GM23338 (cell line): ENCODE data around the gene NDRG2. TPM values are rescaled to one million over a fixed set of nuclear protein-coding genes. Genes with fewer than 3 reads are reported as not detected.

Experiments used
- ATAC-seq: fragments of 200-7000 bp; cut with Tn5 transposase; 3 replicates; pipeline ENCODE4 v1.9.1; 2020
- DNase-seq: peaks from one replicate; pipeline ENCODE4 v3.0.0-alpha.2; 2015; ENCODE audit warnings: low spot score
- H2AFZ ChIP-seq: fragments of 200-600 bp; sonication (generic); 2 replicates; pipeline ENCODE4 v1.8.0; 2016; ENCODE audit warnings: antibody characterized with exemption, mild to moderate bottlenecking, moderate library complexity
- H3F3A ChIP-seq: fragments of 200-600 bp; sonication (generic); replicated peaks from 2 replicates; pipeline ENCODE4 v1.8.0; 2017; ENCODE audit warnings: antibody characterized with exemption, mixed run types, low read depth
- H3K27ac ChIP-seq: fragments of 200-600 bp; sonication (generic); 2 replicates; pipeline ENCODE4 v1.6.1; 2016; ENCODE audit warnings: low read depth
- H3K27me3 ChIP-seq: fragments of 200-600 bp; sonication (generic); 2 replicates; pipeline ENCODE4 v1.8.0; 2016; ENCODE audit warnings: mild to moderate bottlenecking, mixed run types, moderate library complexity; ENCODE audit not compliant: insufficient read depth
- H3K36me3 ChIP-seq: fragments of 200-600 bp; sonication (generic); 2 replicates; pipeline ENCODE4 v1.8.0; 2016; ENCODE audit warnings: mild to moderate bottlenecking; ENCODE audit not compliant: insufficient read depth
- H3K4me1 ChIP-seq: fragments of 200-600 bp; sonication (generic); 2 replicates; pipeline ENCODE4 v1.8.0; 2016; ENCODE audit warnings: mild to moderate bottlenecking, moderate library complexity; ENCODE audit not compliant: insufficient read depth
- H3K4me2 ChIP-seq: fragments of 200-600 bp; sonication (generic); 2 replicates; pipeline ENCODE4 v1.7.1; 2017; ENCODE audit warnings: mixed run types
- H3K4me3 ChIP-seq: fragments of 200-600 bp; sonication (generic); 2 replicates; pipeline ENCODE4 v1.6.1; 2016; ENCODE audit warnings: mixed run types
- H3K79me2 ChIP-seq: fragments of 200-600 bp; sonication (generic); replicated peaks from 2 replicates; pipeline ENCODE4 v1.8.0; 2017; ENCODE audit warnings: mild to moderate bottlenecking; ENCODE audit not compliant: insufficient read depth
- H3K9me2 ChIP-seq: fragments of 200-600 bp; sonication (generic); 2 replicates; pipeline ENCODE4 v1.8.0; 2017; ENCODE audit not compliant: insufficient read depth
- H4K20me1 ChIP-seq: fragments of 200-600 bp; sonication (generic); replicated peaks from 2 replicates; pipeline ENCODE4 v1.8.0; 2017; ENCODE audit warnings: mild to moderate bottlenecking; ENCODE audit not compliant: insufficient read depth
- H3K27ac Mint-ChIP-seq: 2 replicates; pipeline ENCODE4 v1.8.0; 2020; ENCODE audit warnings: inconsistent platforms, mild to moderate bottlenecking, moderate library complexity, mixed read lengths
- H3K27me3 Mint-ChIP-seq: 3 replicates; pipeline ENCODE4 v1.8.0; 2022; ENCODE audit warnings: low read depth, mild to moderate bottlenecking, moderate library complexity, mixed read lengths, inconsistent platforms; ENCODE audit not compliant: insufficient read depth, poor library complexity
- H3K36me3 Mint-ChIP-seq: 3 replicates; pipeline ENCODE4 v1.8.0; 2021; ENCODE audit warnings: low read depth, mild to moderate bottlenecking, inconsistent platforms, moderate library complexity, mixed read lengths
- H3K4me1 Mint-ChIP-seq: 3 replicates; pipeline ENCODE4 v1.8.0; 2020; ENCODE audit warnings: mild to moderate bottlenecking, inconsistent platforms, mixed read lengths
- H3K4me3 Mint-ChIP-seq: 3 replicates; pipeline ENCODE4 v1.8.0; 2021; ENCODE audit warnings: moderate library complexity, mild to moderate bottlenecking, inconsistent platforms, mixed read lengths
- H3K9me3 Mint-ChIP-seq: 3 replicates; pipeline ENCODE4 v1.8.0; 2020; ENCODE audit warnings: moderate library complexity, mild to moderate bottlenecking, inconsistent platforms, mixed read lengths
- CREB1 ChIP-seq: fragments of 250-450 bp; sonication (Bioruptor Pico); IDR thresholded peaks from 2 replicates; pipeline ENCODE4 v1.5.0; 2020; ENCODE audit warnings: low read depth, mild to moderate bottlenecking, moderate library complexity
- EZH2 ChIP-seq: fragments of 200-600 bp; sonication (generic); IDR thresholded peaks from one replicate; pipeline ENCODE4 v1.8.0; 2017; ENCODE audit warnings: antibody characterized with exemption, mild to moderate bottlenecking, low read depth; ENCODE audit not compliant: unreplicated experiment
- EZH2phosphoT487 ChIP-seq: fragments of 200-600 bp; sonication (generic); IDR thresholded peaks from one replicate; pipeline ENCODE4 v1.8.1; 2018; ENCODE audit warnings: antibody characterized with exemption; ENCODE audit not compliant: unreplicated experiment
- JUNB ChIP-seq: IDR thresholded peaks from one replicate; pipeline ENCODE4 v1.6.1; 2016; ENCODE audit warnings: antibody characterized with exemption; ENCODE audit not compliant: unreplicated experiment
- NANOG ChIP-seq: IDR thresholded peaks from 2 replicates; pipeline ENCODE4 v1.6.1; 2016; ENCODE audit warnings: antibody characterized with exemption, borderline replicate concordance
- POLR2AphosphoS5 ChIP-seq: IDR thresholded peaks from 2 replicates; pipeline ENCODE4 v1.6.1; 2016; ENCODE audit warnings: antibody characterized with exemption, low read depth
- STAT1 ChIP-seq: IDR thresholded peaks from one replicate; pipeline ENCODE4 v1.6.1; 2016; ENCODE audit warnings: antibody characterized with exemption; ENCODE audit not compliant: unreplicated experiment
- ZNF114 ChIP-seq: fragments of 250-450 bp; sonication (Bioruptor Pico); IDR thresholded peaks from 2 replicates; pipeline ENCODE4 v1.5.0; 2020; ENCODE audit warnings: mild to moderate bottlenecking, moderate library complexity
- ZNF331 ChIP-seq: fragments of 250-450 bp; sonication (Bioruptor Pico); IDR thresholded peaks from 2 replicates; pipeline ENCODE4 v1.5.0; 2020; ENCODE audit warnings: low read depth, mild to moderate bottlenecking, moderate library complexity
- ZNF462 ChIP-seq: fragments of 250-450 bp; sonication (Bioruptor Pico); IDR thresholded peaks from 2 replicates; pipeline ENCODE4 v1.5.0; 2020; ENCODE audit warnings: mild to moderate bottlenecking, moderate library complexity
- polyA plus RNA-seq: library from polyadenylated mRNA; unstranded; fragments of >200 nt; fragmentation: Nextera tagmentation; extraction: Ambion mirVana; gene quantifications from 2 replicates; pipeline ENCODE4 v1.2.1, GENCODE V29; 2016
- total RNA-seq: library from RNA; depleted of rRNA; stranded (reverse); fragments of >200 nt; shearing (Covaris generic); gene quantifications from 2 replicates; pipeline ENCODE4 v1.2.3, GENCODE V29; 2014
- TF ChIP-seq, protein P1 (sequence below): IDR thresholded peaks from one replicate; pipeline ENCODE4 v1.6.1; 2018; ENCODE audit warnings: antibody characterized with exemption; ENCODE audit not compliant: unreplicated experiment
- TF ChIP-seq, protein P2 (sequence below), 2 experiments: fragments of 200-600 bp in 1 of 2; sonication (generic) in 1 of 2; conservative IDR thresholded peaks; 2 replicates each; pipeline versions ENCODE4 v1.5.1 to v1.6.1; 2016 to 2017; ENCODE audit warnings: antibody characterized with exemption in 2 of 2, low read depth in 2 of 2, mild to moderate bottlenecking in 2 of 2, moderate library complexity in 1 of 2
- TF ChIP-seq, protein P3 (sequence below): IDR thresholded peaks from 2 replicates; pipeline ENCODE4 v1.6.1; 2016; ENCODE audit warnings: antibody characterized with exemption

NDRG2 gene
- total and polyA plus RNA-seq, 2 experiments from 2014 or later, result 8.8 to 20.6 TPM

- no peak within 1 kb of the TSS for H2AFZ ChIP-seq
- H3K4me3 Mint-ChIP-seq, result no peak within 1 kb of the TSS
These were observed 5.1 kb upstream of the NDRG2 start, which contains the start of gene TPPP2 for GRCh38 chr14:21029917-21030316. TPPP2 (plus strand) TSS chr14:21030217; CDS start chr14:21030582, 365 bp downstream.

More at GRCh38 chr14:21029917-21030316, 5.1 kb upstream of the NDRG2 start, which contains the start of gene TPPP2:
- H3F3A ChIP-seq, result peaks cover 7% of the 10 kb centered on the region; the same call in 1 of the 2 replicates
- H3K9me3 Mint-ChIP-seq, result no peaks in the 10 kb centered on the region
- no peak for DNase-seq
- no peak within 1 kb of the TSS for H3K4me2 ChIP-seq
- TF ChIP-seq EZH2phosphoT487 (no peak), JUNB (no peak), POLR2AphosphoS5 (no peak), STAT1 (no peak), CREB1 (CRISPR knock-in tag) (no peak), ZNF331 (CRISPR knock-in tag) (no peak), NANOG (no peak), ZNF462 (no peak), EZH2 (no peak), ZNF114 (no peak)
- TF ChIP-seq, protein P1, sequence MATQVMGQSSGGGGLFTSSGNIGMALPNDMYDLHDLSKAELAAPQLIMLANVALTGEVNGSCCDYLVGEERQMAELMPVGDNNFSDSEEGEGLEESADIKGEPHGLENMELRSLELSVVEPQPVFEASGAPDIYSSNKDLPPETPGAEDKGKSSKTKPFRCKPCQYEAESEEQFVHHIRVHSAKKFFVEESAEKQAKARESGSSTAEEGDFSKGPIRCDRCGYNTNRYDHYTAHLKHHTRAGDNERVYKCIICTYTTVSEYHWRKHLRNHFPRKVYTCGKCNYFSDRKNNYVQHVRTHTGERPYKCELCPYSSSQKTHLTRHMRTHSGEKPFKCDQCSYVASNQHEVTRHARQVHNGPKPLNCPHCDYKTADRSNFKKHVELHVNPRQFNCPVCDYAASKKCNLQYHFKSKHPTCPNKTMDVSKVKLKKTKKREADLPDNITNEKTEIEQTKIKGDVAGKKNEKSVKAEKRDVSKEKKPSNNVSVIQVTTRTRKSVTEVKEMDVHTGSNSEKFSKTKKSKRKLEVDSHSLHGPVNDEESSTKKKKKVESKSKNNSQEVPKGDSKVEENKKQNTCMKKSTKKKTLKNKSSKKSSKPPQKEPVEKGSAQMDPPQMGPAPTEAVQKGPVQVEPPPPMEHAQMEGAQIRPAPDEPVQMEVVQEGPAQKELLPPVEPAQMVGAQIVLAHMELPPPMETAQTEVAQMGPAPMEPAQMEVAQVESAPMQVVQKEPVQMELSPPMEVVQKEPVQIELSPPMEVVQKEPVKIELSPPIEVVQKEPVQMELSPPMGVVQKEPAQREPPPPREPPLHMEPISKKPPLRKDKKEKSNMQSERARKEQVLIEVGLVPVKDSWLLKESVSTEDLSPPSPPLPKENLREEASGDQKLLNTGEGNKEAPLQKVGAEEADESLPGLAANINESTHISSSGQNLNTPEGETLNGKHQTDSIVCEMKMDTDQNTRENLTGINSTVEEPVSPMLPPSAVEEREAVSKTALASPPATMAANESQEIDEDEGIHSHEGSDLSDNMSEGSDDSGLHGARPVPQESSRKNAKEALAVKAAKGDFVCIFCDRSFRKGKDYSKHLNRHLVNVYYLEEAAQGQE, result no peak
- TF ChIP-seq, protein P2, sequence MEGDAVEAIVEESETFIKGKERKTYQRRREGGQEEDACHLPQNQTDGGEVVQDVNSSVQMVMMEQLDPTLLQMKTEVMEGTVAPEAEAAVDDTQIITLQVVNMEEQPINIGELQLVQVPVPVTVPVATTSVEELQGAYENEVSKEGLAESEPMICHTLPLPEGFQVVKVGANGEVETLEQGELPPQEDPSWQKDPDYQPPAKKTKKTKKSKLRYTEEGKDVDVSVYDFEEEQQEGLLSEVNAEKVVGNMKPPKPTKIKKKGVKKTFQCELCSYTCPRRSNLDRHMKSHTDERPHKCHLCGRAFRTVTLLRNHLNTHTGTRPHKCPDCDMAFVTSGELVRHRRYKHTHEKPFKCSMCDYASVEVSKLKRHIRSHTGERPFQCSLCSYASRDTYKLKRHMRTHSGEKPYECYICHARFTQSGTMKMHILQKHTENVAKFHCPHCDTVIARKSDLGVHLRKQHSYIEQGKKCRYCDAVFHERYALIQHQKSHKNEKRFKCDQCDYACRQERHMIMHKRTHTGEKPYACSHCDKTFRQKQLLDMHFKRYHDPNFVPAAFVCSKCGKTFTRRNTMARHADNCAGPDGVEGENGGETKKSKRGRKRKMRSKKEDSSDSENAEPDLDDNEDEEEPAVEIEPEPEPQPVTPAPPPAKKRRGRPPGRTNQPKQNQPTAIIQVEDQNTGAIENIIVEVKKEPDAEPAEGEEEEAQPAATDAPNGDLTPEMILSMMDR (conservative IDR thresholded peaks at IDR 0.05; ENCODE audit: low read depth in 2 of 2), result no peak
- TF ChIP-seq, protein P3, sequence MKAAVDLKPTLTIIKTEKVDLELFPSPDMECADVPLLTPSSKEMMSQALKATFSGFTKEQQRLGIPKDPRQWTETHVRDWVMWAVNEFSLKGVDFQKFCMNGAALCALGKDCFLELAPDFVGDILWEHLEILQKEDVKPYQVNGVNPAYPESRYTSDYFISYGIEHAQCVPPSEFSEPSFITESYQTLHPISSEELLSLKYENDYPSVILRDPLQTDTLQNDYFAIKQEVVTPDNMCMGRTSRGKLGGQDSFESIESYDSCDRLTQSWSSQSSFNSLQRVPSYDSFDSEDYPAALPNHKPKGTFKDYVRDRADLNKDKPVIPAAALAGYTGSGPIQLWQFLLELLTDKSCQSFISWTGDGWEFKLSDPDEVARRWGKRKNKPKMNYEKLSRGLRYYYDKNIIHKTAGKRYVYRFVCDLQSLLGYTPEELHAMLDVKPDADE, result no peak
- H4K20me1 ChIP-seq, result no peaks in the 10 kb centered on the region
- H3K36me3 Mint-ChIP-seq, result no peaks in the 10 kb centered on the region
- H3K4me3 ChIP-seq, result no peak within 1 kb of the TSS
- no peaks in the 10 kb centered on the region for H3K79me2 ChIP-seq
- peaks cover 6% of the 10 kb centered on the region; the same call in 1 of the 2 replicates for H3K9me2 ChIP-seq
- no peaks in the 10 kb centered on the region for H3K36me3 ChIP-seq
- H3K27ac ChIP-seq, result no peak within 1 kb of the TSS
- peaks cover 17% of the 10 kb centered on the region for H3K4me1 Mint-ChIP-seq
- peaks cover 6% of the 10 kb centered on the region; the same call in 1 of the 2 replicates for H3K27me3 ChIP-seq
- ATAC-seq, result no peak
- H3K4me1 ChIP-seq, result peaks cover 16% of the 10 kb centered on the region
- H3K27me3 Mint-ChIP-seq, result peaks cover 16% of the 10 kb centered on the region
- H3K27ac Mint-ChIP-seq, result no peak within 1 kb of the TSS
